AG04449 (cell line): ENCODE measurements around the gene DLGAP1.

ENCODE experiments used
- CTCF ChIA-PET: fragments of 350-600 bp; formaldehyde crosslinking; extraction: SDS; loops from one replicate; lab custom pipeline; 2021; ENCODE audit warnings: antibody characterized with exemption; lab: Yijun Ruan, JAX
- POLR2A ChIA-PET: fragments of 400-600, 350-600 bp; formaldehyde crosslinking; extraction: SDS; loops from one replicate; lab custom pipeline; 2020; ENCODE audit warnings: antibody characterized with exemption, inconsistent platforms; lab: Yijun Ruan, JAX
- DNase-seq: peaks from one replicate; pipeline ENCODE4 v3.0.0-alpha.2; 2010; ENCODE audit warnings: low read depth, low spot score
- H3K4me3 ChIP-seq: 2 replicates; pipeline ENCODE4 v1.5.1; 2011; ENCODE audit warnings: low read depth, mild to moderate bottlenecking, control low read depth, low read length
- CTCF ChIP-seq: IDR thresholded peaks from one replicate; pipeline ENCODE4 v1.5.1; 2011; ENCODE audit warnings: mild to moderate bottlenecking, moderate library complexity, low read length, control low read depth, inconsistent platforms; ENCODE audit not compliant: insufficient read depth; ENCODE audit errors: missing control alignments

DLGAP1 gene

GRCh38 chr18:3631887-3632286, 823.2 kb downstream of the DLGAP1 start:
- ChIA-PET CTCF (interaction anchor here (0.6 to 1.1 kb wide), 2 partner anchors 20 to 23 kb away, joined by 3 read pairs; no protein-coding TSS in a partner anchor), POLR2A (no interaction called here)
- no peak overlapping the region for H3K4me3 ChIP-seq
- TF ChIP-seq CTCF, result no peak
- no peak for DNase-seq

GRCh38 chr18:3626929-3627458, 828.1 kb downstream of the DLGAP1 start:
- no peak overlapping the region for H3K4me3 ChIP-seq
- ChIA-PET CTCF (interaction anchor here (0.5 to 1.9 kb wide), 3 partner anchors 38 to 45 kb away, joined by 3 to 8 read pairs (median 3); no protein-coding TSS in a partner anchor), POLR2A (interaction anchor here (1.0 kb wide), 1 partner anchor 22 kb away, joined by 3 read pairs; no protein-coding TSS in a partner anchor)
- no peak for DNase-seq
- no peak for TF ChIP-seq CTCF

GRCh38 chr18:3625742-3626091, 829.4 kb downstream of the DLGAP1 start:
- no peak overlapping the region for H3K4me3 ChIP-seq
- CTCF ChIA-PET, result interaction anchor here (1.9 to 2.0 kb wide), 2 partner anchors 22 to 40 kb away, joined by 5 to 8 read pairs; no protein-coding TSS in a partner anchor
- POLR2A ChIA-PET, result interaction anchor here (0.8 to 1.0 kb wide), 2 partner anchors 20 to 24 kb away, joined by 4 to 5 read pairs; no protein-coding TSS in a partner anchor
- no peak for DNase-seq
- no peak for TF ChIP-seq CTCF

- CTCF ChIA-PET, result interaction anchor here (1.2 to 2.6 kb wide), 4 partner anchors 21 to 41 kb away, joined by 3 to 17 read pairs (median 6); no protein-coding TSS in a partner anchor
- POLR2A ChIA-PET, result interaction anchor here (0.8 to 1.7 kb wide), 4 partner anchors 20 to 30 kb away, joined by 3 to 26 read pairs (median 6); no protein-coding TSS in a partner anchor
- TF ChIP-seq CTCF, result no peak
- peak overlapping the region; percentile 51 for H3K4me3 ChIP-seq
- peak; percentile 94 for DNase-seq
Measured at GRCh38 chr18:3624935-3625741, 830.0 kb downstream of the DLGAP1 start.

GRCh38 chr18:3624546-3624934, 830.6 kb downstream of the DLGAP1 start:
- CTCF ChIA-PET, result interaction anchor here (1.1 to 2.6 kb wide), 4 partner anchors 21 to 41 kb away, joined by 3 to 17 read pairs (median 4); no protein-coding TSS in a partner anchor
- peak overlapping the region; percentile 51 for H3K4me3 ChIP-seq
- POLR2A ChIA-PET, result interaction anchor here (0.8 to 1.7 kb wide), 9 partner anchors 13 to 176 kb away, joined by 3 to 26 read pairs (median 6); no protein-coding TSS in a partner anchor
- no peak for DNase-seq
- TF ChIP-seq CTCF, result no peak
